HG02981 (cell line): ENCODE measurements around the gene PRLHR.
"Not testable (repeated sequence)": the region's sequence is repeated elsewhere in the genome, so short reads cannot be mapped to it uniquely, and the experiment has no call there.

Source experiments
- ATAC-seq: cut with Tn5 transposase; IDR thresholded peaks from one replicate; pipeline ENCODE4 v1.9.1; 2021; ENCODE audit warnings: mild to moderate bottlenecking, moderate library complexity; ENCODE audit not compliant: unreplicated experiment

Gene PRLHR

GRCh38 chr10:118595598-118596425 lies at the start of gene PRLHR:
PRLHR (minus strand) TSS chr10:118595648; CDS start chr10:118595244, 404 bp downstream.
- ATAC-seq, result no peak

- no peak for ATAC-seq
Observed at GRCh38 chr10:118642228-118642627, 46.8 kb upstream of the PRLHR start.

- no peak for ATAC-seq
Observed at GRCh38 chr10:118638680-118639079, 43.2 kb upstream of the PRLHR start.

- ATAC-seq, result no peak
Observed at GRCh38 chr10:118635674-118636402, 40.4 kb upstream of the PRLHR start.

GRCh38 chr10:118633786-118634185 lies 38.3 kb upstream of the PRLHR start:
- no peak for ATAC-seq

- no peak for ATAC-seq
Observed at GRCh38 chr10:118629211-118629610, 33.8 kb upstream of the PRLHR start.

- no peak for ATAC-seq
Observed at GRCh38 chr10:118628397-118628796, 32.9 kb upstream of the PRLHR start.

GRCh38 chr10:118626953-118627352 lies 31.5 kb upstream of the PRLHR start:
- ATAC-seq, result no peak

- no peak for ATAC-seq
Observed at GRCh38 chr10:118625504-118625903, 30.1 kb upstream of the PRLHR start.

GRCh38 chr10:118624747-118625146 lies 29.3 kb upstream of the PRLHR start:
- no peak for ATAC-seq

- no peak for ATAC-seq
Observed at GRCh38 chr10:118621304-118621942, 26.0 kb upstream of the PRLHR start.

GRCh38 chr10:118613863-118614262 lies 18.4 kb upstream of the PRLHR start:
- not testable (repeated sequence) for ATAC-seq

- ATAC-seq, result no peak
Observed at GRCh38 chr10:118610577-118610976, 15.1 kb upstream of the PRLHR start.

- no peak for ATAC-seq
Observed at GRCh38 chr10:118607768-118608354, 12.4 kb upstream of the PRLHR start.

GRCh38 chr10:118605694-118606093 lies 10.2 kb upstream of the PRLHR start:
- no peak for ATAC-seq

- no peak for ATAC-seq
Observed at GRCh38 chr10:118596426-118597124, 1.1 kb upstream of the PRLHR start.

- no peak for ATAC-seq
Observed at GRCh38 chr10:118595064-118595420, 406 bp downstream of the PRLHR start.

GRCh38 chr10:118594392-118595063 lies 920 bp downstream of the PRLHR start:
- no peak for ATAC-seq

- ATAC-seq, result no peak
Observed at GRCh38 chr10:118592675-118593330, 2.6 kb downstream of the PRLHR start.

GRCh38 chr10:118590334-118590733 lies 5.1 kb downstream of the PRLHR start:
- no peak for ATAC-seq
